GM12865 (cell line): Measurements from ENCODE around the gene MIOX.

Experiments used
- DNase-seq: peaks from one replicate; pipeline ENCODE4 v3.0.0; 2010; ENCODE audit warnings: low read depth
- H3K4me3 ChIP-seq: 2 replicates; pipeline ENCODE4 v1.5.1; 2011; ENCODE audit warnings: mild to moderate bottlenecking, low read depth, low read length, control low read depth
- CTCF ChIP-seq: IDR thresholded peaks from 2 replicates; pipeline ENCODE4 v1.5.1; 2011; ENCODE audit warnings: low read length, control low read depth, low read depth, inconsistent platforms; ENCODE audit not compliant: insufficient read depth; ENCODE audit errors: missing control alignments

The MIOX gene

GRCh38 chr22:50469377-50470305, 17.0 kb upstream of the MIOX start:
- peak; percentile 14 for TF ChIP-seq CTCF
- peak; percentile 98 for DNase-seq
- peak overlapping the region; percentile 32 for H3K4me3 ChIP-seq

DNA sequence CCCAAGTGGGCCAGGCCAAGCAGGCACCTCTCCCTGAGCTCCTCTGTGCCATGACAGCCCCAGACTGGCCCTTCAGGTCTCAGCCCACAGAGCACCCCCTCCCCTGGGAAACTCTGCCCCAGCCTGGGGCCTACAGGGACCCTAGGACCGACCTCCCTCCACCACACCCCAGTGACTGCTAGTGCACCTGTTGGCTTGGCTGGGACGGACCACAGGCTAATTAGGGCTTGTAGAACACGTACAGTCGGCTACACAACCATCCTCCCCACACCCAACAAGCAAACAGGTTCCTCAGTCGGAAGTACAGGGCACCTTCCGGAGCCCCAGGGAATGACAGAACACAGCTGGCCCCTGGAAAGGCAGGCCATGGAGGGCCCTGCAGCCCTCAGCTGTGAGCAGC, 16.2 kb upstream of the MIOX start:
- no peak for TF ChIP-seq CTCF
- H3K4me3 ChIP-seq, result no peak overlapping the region; the same call in 1 of the 2 replicates
- DNase-seq, result peak; percentile 53

- TF ChIP-seq CTCF, result no peak
- no peak for DNase-seq
- no peak overlapping the region for H3K4me3 ChIP-seq
Measured at GRCh38 chr22:50471197-50471847, 15.3 kb upstream of the MIOX start.

- H3K4me3 ChIP-seq, result no peak overlapping the region
- DNase-seq, result no peak
- no peak for TF ChIP-seq CTCF
Measured at GRCh38 chr22:50471962-50472361, 14.7 kb upstream of the MIOX start.

- DNase-seq, result peak; percentile 65
- no peak overlapping the region; the same call in 1 of the 2 replicates for H3K4me3 ChIP-seq
- TF ChIP-seq CTCF, result peak; percentile 65
Measured at GRCh38 chr22:50473088-50473487, 13.6 kb upstream of the MIOX start.

- peak overlapping the region; percentile 71 for H3K4me3 ChIP-seq
- TF ChIP-seq CTCF, result no peak
- peak; percentile 25 for DNase-seq
Measured at GRCh38 chr22:50473855-50474671, 12.6 kb upstream of the MIOX start.
